NCI-H524 treated with DMSO at 0.1 percent for 48 hours (cell line): ENCODE measurements around the gene BLM.

ENCODE experiments used
- DNase-seq: peaks from one replicate; lab custom pipeline; 2025; lab: John Stamatoyannopoulos, UW

The BLM gene

GRCh38 chr15:90691982-90692773 is 25.0 kb upstream of the BLM start:
- no peak for DNase-seq

GRCh38 chr15:90694987-90695386 is 22.2 kb upstream of the BLM start:
- no peak for DNase-seq

GRCh38 chr15:90697175-90697574 is 20.0 kb upstream of the BLM start:
- no peak for DNase-seq

GRCh38 chr15:90698629-90699028 is 18.5 kb upstream of the BLM start:
- no peak for DNase-seq

GRCh38 chr15:90701048-90701447 is 16.1 kb upstream of the BLM start:
- DNase-seq, result peak; percentile 9

GRCh38 chr15:90701880-90702630 is 15.1 kb upstream of the BLM start:
- DNase-seq, result peak; percentile 81

- no peak for DNase-seq
These were observed 13.7 kb upstream of the BLM start for GRCh38 chr15:90703455-90703854.

GRCh38 chr15:90705212-90705611 is 11.9 kb upstream of the BLM start:
- no peak for DNase-seq

GRCh38 chr15:90706394-90707327 is 10.5 kb upstream of the BLM start:
- DNase-seq, result peak; percentile 18

GRCh38 chr15:90707489-90707888 is 9.7 kb upstream of the BLM start:
- DNase-seq, result no peak

- DNase-seq, result no peak
These were observed 8.6 kb upstream of the BLM start for GRCh38 chr15:90708516-90708915.

- DNase-seq, result no peak
These were observed 7.9 kb upstream of the BLM start for GRCh38 chr15:90709278-90709677.

GRCh38 chr15:90710436-90711027 is 6.6 kb upstream of the BLM start:
- no peak for DNase-seq

- no peak for DNase-seq
These were observed 5.7 kb upstream of the BLM start for GRCh38 chr15:90711418-90711824.

GRCh38 chr15:90711842-90712241 is 5.3 kb upstream of the BLM start:
- no peak for DNase-seq

- DNase-seq, result no peak
These were observed 4.1 kb upstream of the BLM start for GRCh38 chr15:90713081-90713480.

- no peak for DNase-seq
These were observed 700 bp upstream of the BLM start for GRCh38 chr15:90716317-90716975.

- DNase-seq, result no peak
These were observed 1.1 kb downstream of the BLM start for GRCh38 chr15:90718232-90718631.

- no peak for DNase-seq
These were observed 3.0 kb downstream of the BLM start for GRCh38 chr15:90720131-90720530.

GRCh38 chr15:90729261-90729660 is 12.1 kb downstream of the BLM start:
- peak; percentile 83 for DNase-seq

- no peak for DNase-seq
These were observed 13.1 kb downstream of the BLM start for GRCh38 chr15:90730290-90730689.
